EH (cell line): ENCODE measurements around the gene RIMKLA.

Experiments
- DNase-seq: peaks from one replicate; pipeline ENCODE4 v3.0.0-alpha.2; 2015; ENCODE audit warnings: low read depth

The RIMKLA gene

DNA sequence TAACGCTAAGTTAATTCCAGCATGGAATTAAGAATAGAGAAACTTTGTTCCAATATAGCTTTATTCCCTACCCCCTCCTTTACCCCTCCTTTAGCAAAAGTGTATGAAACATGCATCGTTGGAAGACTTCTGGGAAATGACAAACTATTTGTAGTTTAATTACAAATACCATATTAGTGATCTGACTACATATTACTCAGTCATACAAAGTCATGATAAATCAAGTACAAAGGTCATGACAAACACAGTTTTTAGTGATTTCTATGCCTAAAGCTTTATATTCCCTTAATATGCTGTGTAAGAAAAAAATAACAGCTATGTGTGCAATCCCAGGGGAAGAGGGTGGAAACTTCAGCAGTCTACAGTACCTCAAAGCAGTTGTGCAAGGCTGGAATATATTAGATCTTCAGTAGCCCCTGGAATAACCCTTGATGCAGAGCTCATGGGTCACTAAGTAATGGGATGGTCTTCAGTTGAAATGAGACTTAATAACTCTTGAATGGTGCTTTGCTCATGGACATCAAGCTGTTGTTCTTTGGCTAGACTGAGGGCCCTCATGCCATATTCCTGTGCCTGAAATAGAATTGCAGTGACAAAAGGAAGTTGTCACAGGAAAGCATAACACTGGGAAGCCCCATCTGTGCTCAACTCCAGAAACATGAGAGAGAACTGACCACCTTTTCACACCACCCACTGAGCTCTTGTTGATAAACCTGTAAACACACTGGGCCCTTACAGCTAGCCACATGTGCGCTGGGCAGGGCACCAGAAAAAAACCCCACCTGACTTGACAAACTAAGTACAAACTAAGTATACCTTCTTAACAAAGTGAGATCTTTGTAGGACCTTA, 49.9 kb downstream of the RIMKLA start:
- DNase-seq: no peak

DNA sequence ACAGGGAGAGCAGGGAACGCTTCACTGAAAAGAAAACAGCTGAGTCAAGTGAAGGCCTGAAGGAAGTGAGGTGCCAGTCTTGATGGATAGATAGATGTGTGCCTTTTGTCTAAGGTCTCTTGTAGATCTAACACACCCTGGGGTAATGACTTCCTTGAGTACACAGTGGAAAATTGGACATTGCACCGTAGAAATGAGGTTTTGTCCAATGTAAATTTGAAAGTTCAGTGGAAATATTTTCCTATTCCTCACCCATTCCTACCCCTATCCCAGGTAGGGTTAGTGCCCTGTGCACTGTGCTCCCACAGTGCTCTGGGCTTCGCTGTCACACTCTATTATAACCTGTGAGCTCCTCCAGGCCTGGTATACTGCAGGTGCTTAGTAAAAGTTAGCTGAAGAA, 50.9 kb downstream of the RIMKLA start:
- DNase-seq: no peak

DNA sequence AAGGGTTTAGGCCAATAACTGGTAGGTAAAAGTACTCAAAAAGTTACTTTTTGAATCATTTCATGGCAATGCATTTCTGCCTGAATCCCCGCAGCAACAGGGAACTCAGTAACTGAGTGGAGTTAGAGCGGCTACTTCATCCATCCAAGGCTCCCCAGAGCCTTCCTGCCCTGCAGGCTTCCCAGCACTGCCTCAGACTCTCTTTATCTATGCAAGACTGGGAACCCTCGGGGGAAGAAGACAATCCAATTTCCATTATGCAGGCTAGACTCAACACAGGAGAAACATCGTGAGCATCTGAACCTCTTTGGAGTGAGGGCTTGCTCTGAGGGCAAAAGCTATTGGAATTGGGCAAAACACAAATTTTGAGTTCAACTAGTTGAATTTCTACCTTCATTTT, 52.1 kb downstream of the RIMKLA start:
- DNase-seq: no peak

DNA sequence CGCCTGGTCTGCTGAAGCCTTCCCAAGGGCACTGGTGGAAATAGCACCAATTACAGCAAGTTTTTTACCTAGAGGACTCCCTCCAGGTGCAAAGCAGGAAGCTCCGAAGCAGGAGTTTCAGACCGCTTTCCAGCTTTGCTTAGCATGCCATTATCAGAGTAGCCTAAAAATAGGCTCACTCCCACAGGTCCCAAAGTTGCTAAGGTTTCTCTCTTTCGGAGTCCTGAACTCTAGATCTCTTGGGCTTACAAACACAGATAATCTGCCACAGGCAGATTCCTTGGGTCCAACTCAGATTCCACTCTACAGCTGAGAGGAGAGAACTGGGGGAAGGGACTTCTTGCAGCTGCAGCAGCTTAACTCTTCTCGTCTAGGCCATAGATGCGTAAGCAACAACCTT, 52.8 kb downstream of the RIMKLA start:
- no peak for DNase-seq

DNA sequence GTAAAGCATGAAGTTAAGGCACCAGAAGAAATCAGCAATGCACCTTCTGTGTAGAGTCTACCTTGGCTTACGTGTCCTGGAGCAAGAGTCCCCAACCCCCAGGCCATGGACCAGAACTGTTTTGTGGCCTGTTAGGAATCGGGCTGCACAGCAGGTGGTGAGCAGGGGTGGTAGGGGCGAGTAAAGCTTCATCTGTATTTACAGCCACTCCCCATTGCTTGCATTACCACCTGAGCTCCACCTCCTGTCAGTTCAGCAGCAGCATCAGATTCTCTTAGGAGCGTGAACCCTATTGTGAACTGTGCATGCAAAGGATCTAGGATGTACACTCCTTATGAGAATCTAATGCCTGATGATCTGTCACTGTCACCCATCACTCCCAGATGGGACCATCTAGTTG, 53.7 kb downstream of the RIMKLA start:
- DNase-seq: no peak

DNA sequence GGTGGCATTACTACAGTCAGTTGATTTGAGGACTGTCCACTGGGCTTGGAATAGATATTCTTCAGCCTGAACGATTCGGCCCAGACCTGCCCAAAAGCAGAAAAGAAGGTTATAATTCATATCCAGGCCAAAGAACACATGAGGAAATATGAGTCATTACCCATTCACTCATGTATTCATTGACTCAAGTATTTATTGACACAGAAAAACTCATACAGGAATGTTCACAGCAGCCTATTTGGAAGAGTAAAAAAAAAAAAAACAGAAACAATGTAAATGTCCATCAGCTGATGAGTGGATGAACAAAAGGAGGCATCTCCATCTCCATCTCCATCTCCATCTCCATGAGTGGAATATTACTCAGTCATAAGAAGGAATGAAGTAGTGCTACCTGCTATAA, 59.3 kb downstream of the RIMKLA start:
- peak; percentile 62 for DNase-seq

GRCh38 chr1:42442662-42443061, 62.1 kb downstream of the RIMKLA start:
- no peak for DNase-seq

DNA sequence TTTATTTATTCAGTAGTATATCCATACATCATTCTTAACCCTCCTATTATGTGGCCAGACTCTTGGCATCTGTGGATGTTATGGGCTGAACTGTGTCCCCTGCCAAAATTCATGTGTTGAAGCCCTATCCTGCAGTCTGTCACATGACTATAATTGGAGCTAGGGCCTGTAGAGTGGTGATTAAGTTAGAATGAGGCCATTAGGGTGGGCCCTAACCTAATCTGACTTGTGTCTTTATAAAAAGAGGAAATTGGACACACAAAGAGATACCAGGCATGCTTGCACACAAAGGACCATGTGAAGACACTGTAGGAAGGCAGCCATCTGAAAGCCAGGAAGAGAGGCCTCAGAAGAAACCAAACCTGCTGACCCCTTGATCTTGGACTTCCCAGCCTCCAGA, 68.7 kb downstream of the RIMKLA start:
- no peak for DNase-seq

GRCh38 chr1:42450061-42450460, 69.5 kb downstream of the RIMKLA start:
- DNase-seq: no peak

GRCh38 chr1:42453386-42453785, 72.8 kb downstream of the RIMKLA start:
- DNase-seq: peak; percentile 2

DNA sequence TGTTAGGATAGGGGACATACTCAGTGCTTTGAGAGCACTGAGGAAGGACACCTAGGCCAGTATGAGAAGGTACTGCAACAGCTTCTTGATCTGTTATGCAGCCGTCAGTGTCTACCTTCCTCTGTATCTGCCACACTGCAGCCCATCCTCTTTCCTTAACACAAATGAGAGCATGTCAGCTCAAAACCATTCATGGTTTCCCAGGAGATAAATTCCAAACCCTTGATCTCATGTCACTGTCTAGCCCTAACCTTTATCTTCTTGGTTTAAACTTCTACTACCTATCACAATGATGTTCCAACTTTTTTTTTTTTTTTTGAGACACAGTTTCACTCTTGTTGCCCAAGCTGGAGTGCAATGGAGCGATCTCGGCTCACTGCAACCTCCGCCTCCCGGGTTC, 73.8 kb downstream of the RIMKLA start:
- DNase-seq: no peak

- peak; percentile 84 for DNase-seq
These were observed 75.6 kb downstream of the RIMKLA start, which contains the start of the genes PPCS and ZMYND12 for GRCh38 chr1:42456010-42456753. Gene PPCS, plus strand, starts transcription at chr1:42456543. Its CDS starts 23 bp downstream, at chr1:42456566. Gene ZMYND12, minus strand, starts transcription at chr1:42456022. Its CDS starts 25 bp downstream, at chr1:42455997.

DNA sequence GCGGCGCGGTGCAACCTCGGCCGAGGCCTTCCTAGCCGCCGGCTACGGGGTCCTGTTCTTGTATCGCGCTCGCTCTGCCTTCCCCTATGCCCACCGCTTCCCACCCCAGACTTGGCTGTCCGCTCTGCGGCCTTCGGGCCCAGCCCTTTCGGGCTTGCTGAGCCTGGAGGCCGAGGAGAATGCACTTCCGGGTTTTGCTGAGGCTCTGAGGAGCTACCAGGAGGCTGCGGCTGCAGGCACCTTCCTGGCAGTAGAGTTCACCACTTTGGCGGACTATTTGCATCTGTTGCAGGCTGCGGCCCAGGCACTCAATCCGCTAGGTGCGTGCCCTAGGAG, 76.1 kb downstream of the RIMKLA start:
- peak; percentile 69 for DNase-seq

- no peak for DNase-seq
These were observed 80.6 kb downstream of the RIMKLA start for GRCh38 chr1:42461196-42461595.

DNA sequence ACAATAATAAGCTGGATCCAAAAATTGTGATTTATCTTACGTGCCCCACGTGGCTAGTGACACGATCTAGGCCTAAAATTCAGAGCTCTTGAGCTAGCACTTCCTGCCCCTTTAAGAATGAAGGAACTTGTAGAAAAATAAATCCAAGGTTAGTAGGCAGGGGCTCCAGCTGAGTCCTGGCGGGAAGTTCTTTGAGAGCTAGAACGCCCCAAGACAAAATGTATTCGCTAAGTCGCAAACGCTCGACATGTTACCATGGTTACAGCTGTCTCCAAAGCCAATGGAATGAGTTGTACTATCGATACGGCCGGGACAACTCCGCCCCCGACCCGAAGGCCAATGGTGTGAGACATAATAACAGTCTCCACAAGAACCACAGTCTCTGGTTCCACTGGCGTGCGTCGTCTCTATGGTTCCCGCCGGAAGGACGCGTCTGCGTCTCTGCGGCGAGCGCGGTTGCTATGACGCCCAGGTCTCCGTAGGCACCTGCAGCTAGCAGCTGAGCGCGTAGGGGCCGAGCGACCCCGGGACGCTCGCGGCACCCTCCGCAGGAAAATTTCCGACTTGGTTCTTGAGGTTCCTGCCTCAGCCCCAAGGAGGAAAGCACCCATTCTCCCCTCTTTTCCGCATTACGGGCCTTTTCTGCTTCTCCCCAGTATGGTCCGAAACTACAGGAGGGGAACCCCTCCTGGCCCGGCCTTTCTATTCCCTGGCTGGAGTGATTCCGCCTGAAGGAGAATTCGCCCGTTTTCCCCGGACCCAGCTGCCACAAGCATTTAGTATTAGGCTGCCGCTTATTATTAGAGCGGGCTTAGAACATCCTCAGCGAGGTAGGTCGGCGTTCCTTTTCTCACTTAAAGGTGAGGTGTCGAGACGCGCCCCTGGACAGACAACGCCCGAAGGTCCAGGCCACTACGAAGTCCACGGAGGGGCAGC, 82.5 kb downstream of the RIMKLA start, which contains the start of gene CCDC30:
CCDC30 (plus strand) TSS at position 459 of the 936 bp plus-strand sequence. CDS start 17,266 bp downstream, outside the sequence.
- peak; percentile 98 for DNase-seq

- no peak for DNase-seq
These were observed 83.3 kb downstream of the RIMKLA start for GRCh38 chr1:42463921-42464320.

GRCh38 chr1:42466030-42466429, 85.4 kb downstream of the RIMKLA start:
- DNase-seq: no peak

- no peak for DNase-seq
These were observed 89.1 kb downstream of the RIMKLA start for GRCh38 chr1:42469727-42470126.
